Epithelial cell of esophagus (primary cell): Measurements from ENCODE around the gene SHF.
A peak's percentile ranks its signal among the peaks of the same experiment; 100 is the strongest.
"Not testable (repeated sequence)": the region's sequence is repeated elsewhere in the genome, so short reads cannot be mapped to it uniquely, and the experiment has no call there.

ENCODE experiments used
- DNase-seq: peaks from one replicate; pipeline ENCODE4 v3.0.0; 2010; ENCODE audit warnings: low read depth
- H3K4me3 ChIP-seq: 2 replicates; pipeline ENCODE4 v1.5.1; 2011; ENCODE audit warnings: mild to moderate bottlenecking, low read length, control low read depth
- CTCF ChIP-seq: IDR thresholded peaks from 2 replicates; pipeline ENCODE4 v1.5.1; 2011; ENCODE audit warnings: low read depth, mild to moderate bottlenecking, low read length, control low read depth, inconsistent platforms; ENCODE audit not compliant: insufficient read depth; ENCODE audit errors: missing control alignments

SHF gene, protein sequence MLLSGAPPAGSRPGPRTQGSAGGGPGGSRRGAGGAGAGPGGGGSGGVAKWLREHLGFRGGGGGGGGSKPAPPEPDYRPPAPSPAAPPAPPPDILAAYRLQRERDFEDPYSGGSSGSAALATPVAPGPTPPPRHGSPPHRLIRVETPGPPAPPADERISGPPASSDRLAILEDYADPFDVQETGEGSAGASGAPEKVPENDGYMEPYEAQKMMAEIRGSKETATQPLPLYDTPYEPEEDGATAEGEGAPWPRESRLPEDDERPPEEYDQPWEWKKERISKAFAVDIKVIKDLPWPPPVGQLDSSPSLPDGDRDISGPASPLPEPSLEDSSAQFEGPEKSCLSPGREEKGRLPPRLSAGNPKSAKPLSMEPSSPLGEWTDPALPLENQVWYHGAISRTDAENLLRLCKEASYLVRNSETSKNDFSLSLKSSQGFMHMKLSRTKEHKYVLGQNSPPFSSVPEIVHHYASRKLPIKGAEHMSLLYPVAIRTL

GRCh38 chr15:45187894-45188830 lies at the start of gene SHF:
Gene SHF (minus strand): TSS chr15:45187966. CDS start chr15:45187951, 15 bp downstream.
- H3K4me3 ChIP-seq, result peak within 1 kb of the TSS; percentile 62
- no peak for TF ChIP-seq CTCF
- DNase-seq, result peak; percentile 26

- H3K4me3 ChIP-seq, result not testable (repeated sequence)
- DNase-seq, result peak; percentile 33
Measured at GRCh38 chr15:45236806-45237205, 49.0 kb upstream of the SHF start.

DNA sequence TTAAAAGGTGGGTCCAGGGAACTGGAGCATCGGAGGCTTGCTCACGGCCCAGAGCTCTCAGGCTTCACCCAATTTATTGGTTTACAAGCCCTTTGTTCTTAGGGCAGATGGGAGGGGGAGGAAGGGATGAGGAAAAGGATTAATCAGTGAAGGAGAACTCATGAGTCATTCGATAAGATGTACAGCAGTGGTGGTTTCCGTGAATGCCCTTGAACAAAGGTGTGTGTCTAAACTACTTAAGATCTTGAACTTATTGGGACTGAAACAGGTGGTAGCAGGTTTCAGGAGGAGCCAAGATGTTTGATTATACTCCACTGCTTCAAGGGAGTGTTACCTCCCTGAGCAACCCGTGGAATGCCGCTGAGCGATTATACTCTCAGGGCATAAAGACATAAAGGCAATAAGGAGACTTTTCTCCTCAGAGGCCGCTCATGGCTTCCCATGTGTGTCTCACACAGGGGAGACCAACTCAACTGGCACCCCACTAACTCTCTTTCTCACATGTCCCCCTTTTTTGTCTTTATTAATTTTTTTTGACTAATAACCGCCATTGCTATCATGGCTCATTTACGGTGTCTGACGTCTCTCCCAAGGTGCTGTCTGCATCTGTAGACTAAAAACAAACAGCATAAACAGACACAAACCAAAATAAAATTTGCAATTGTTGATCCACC lies 46.9 kb upstream of the SHF start:
- H3K4me3 ChIP-seq, result no peak overlapping the region
- no peak for TF ChIP-seq CTCF
- no peak for DNase-seq

- no peak for TF ChIP-seq CTCF
- DNase-seq, result no peak
- no peak overlapping the region for H3K4me3 ChIP-seq
Measured at GRCh38 chr15:45231864-45232562, 44.2 kb upstream of the SHF start.

GRCh38 chr15:45231132-45231531 lies 43.4 kb upstream of the SHF start:
- H3K4me3 ChIP-seq, result no peak overlapping the region
- TF ChIP-seq CTCF, result no peak
- no peak for DNase-seq

DNA sequence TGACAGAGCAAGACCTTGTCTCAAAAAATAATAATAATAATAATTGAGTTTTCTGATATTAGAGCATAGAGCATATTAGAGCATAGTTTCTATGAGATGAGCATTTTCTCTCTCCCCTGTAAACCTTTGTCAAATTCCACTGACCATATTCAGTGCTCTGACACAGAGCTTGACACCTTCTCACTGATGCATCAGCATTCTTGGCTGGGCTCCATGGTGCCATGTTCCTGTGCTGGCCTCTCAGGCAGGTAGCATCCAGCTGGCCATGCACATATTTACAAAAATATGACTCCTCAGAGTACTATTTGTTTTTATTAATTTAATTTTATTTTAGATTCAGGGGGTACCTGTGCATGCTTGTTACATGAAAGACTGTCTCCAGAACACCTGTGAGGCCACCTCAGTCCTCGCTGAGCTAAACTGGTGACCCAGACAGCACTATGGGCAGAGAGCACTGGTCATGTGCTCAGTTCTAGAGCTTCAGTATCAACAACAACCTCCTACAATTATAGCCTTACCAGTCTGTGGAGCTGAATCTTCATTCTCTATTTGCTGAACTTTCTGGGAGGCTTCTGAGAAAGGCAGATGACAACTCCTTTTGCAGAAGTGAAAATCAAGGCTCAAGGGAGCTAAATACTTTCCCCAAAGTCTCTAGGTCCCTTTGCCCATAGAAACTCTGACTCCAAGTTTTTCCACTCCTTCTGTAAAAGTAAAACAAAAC lies 42.6 kb upstream of the SHF start:
- peak; percentile 37 for DNase-seq
- no peak overlapping the region for H3K4me3 ChIP-seq
- TF ChIP-seq CTCF, result no peak
